GM19397 (cell line): ENCODE measurements around the gene C2CD4D.
"Not testable (repeated sequence)": the region's sequence is repeated elsewhere in the genome, so short reads cannot be mapped to it uniquely, and the experiment has no call there.

Experiments used
- ATAC-seq: cut with Tn5 transposase; IDR thresholded peaks from one replicate; pipeline ENCODE4 v1.9.1; 2021; ENCODE audit warnings: mild to moderate bottlenecking, moderate library complexity; ENCODE audit not compliant: unreplicated experiment

Gene C2CD4D

DNA sequence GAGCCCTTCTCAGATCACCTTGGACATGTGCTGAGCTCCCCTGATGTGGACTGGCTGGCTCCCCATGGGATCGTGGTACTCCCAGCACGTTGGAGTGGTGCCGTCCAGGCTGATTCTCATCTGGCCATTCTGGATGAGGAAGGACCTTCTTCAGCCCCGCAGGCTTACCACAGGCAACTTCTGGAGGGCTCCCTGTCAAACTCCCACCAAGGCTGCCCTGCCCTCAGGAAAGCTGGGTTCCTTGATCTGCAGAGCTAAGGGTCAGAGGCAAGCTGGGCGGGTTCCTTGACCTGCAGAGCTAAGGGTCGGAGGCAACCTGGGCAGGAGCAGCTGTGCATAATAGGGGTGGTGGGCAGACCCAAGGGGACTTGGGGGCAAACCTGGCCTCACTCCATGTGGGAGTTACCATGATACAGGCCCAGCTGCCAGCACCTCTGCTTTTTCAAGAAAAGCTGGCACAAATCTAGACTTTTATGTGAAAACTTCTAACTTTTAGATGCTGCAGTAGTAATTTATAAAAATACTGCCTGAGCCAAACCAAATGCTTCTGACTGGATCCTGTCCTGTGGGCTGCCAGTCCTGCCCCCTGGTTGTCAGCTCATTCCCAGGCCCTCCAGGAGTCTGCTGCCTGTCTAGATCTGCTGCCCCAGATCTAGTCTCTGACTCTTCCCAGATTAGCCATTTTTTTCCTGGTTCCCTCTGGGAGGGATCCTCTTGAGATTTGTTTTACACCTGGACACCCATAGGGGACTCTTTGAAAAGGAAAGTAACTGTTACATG is 19.5 kb upstream of the C2CD4D start:
- ATAC-seq = no peak

DNA sequence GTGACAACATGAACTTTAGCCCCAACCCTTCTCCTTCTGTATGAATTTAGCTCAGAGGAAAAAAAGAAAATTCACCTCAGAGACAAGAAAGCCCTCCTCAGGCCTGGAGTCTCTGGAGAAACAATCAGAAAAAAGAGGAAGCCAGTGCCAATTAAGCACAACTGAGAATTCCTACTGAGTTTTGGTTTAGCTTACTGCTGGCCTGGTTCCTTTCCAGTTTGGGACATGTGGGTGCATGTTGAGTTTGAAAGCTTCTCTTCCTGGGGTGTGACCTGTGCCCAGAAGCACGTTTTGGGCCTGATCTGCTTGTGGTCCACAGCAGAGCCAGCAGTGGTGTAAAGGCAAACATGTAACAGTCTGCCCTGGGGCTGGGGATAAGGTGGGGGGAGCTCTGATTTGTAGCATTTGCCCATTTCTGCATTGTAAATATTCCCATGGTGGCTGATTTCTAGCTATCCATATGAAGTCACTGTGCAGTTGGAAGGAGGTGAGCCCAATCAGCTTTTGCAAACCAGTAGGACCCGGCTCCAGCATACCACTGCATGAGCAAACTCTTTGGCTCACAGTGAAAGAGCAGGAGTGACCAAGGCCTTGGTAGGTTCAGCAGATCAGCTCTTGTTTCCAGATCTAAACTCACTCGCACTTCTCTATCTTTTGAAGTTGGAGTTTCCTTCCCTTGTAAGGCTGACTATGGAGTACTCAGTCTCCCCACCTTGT is 18.6 kb upstream of the C2CD4D start:
- ATAC-seq = no peak

DNA sequence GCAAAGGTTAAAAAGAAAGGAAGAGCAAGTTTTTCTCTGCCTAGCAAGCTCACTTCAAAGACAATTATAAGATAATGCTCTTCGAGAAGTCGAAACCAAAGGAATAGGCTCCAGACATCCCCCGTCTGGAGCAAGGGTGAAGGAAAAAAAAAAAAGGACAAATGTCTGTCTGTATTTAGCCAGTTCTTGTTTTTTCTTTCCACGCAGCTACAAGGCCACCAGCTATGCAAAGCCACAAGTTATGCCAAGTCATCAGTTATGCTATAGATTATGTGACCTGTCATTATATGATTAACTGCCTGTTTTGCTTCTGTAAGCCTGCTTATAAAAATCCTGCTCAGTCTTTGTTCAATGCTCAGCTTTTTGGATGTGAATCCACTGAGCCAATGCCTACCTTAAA is 16.3 kb upstream of the C2CD4D start:
- ATAC-seq = no peak

DNA sequence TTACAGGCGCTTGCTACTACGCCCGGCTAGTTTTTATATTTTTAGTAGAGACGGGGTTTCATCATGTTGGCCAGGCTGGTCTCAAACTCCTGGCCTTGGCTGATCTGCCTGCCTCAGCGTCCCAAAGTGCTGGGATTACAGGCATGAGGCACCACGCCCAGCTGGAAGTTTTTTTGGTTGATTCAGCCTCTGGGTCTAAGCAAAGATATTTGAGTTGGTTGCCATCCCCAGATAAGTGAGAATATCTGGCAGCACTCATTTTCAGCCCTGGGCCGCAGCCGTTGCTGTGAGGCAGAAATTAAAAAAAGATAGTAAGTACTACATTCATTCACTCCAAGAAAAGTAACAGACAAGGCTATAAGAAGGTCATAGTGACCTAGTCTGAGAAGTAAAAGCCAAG is 15.9 kb upstream of the C2CD4D start:
- not testable (repeated sequence) for ATAC-seq

DNA sequence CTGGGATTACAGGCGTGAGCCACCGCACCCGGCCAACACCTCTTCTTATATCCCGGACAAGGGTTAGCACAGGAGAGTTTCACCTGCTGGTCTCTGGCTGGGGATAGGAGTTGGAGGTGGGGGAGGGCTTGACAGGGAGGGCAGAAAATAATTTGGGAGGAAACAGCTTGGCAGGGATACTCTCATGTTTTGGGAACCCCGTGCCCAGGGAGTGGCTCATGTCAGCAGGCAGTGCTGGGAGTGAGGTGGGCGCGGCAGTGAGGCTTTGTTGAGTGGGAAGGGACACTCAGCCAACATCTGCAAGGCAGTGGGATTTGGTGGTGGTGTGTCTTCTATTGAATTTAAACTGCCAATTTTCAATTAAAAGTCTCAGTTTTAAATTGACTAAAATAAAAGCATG is 15.0 kb upstream of the C2CD4D start:
- ATAC-seq = no peak

DNA sequence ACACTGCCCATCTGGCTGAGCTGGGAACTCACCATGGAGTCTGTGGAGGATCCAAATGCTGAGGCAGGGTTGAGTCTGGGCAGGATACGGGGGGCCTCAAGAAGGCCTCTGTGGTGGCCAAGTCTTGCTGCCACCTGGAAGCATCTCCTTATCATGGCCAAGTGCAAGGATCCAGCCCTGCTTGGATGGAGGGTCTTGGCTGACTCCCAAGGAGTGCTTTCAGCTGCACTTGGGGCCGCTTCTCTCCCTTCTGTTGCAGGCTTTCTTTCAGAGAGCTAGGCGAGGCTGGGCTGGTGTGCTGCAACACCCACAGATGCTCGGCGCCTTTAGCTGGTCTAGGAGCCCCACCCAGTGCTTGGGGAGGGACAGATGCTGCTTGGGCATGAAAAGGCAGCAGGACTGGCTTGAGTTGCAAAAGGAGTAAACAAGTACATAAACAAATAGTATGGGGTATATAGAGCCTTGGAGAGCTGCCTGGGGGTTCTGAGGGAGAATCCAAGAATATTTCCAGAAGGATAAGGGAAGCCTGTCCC is 13.9 kb upstream of the C2CD4D start, which contains the start of gene THEM5:
TSS of gene THEM5 (minus strand) at position 302 of the 533 bp plus-strand sequence. CDS start at position 155, 147 bp downstream.
- no peak for ATAC-seq

DNA sequence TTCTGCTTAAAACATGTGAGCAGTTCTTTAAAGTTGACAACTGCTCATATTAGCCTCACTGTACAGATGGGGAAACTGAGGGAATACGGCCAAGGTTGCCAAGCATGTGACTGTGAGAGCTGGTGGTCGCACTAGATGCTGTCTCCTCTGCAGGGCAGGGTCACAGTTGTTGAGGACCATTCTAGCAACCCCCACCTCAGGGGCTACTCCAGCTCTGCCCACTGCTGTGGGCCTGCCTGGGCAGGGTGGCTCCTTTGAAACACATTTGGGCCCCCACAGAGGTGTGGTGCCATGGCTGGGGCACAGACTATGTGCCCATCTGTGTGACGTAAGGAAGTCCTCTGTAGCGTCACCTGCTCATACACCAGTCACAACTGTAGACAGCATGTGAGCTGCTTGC is 13.1 kb upstream of the C2CD4D start:
- ATAC-seq = no peak

DNA sequence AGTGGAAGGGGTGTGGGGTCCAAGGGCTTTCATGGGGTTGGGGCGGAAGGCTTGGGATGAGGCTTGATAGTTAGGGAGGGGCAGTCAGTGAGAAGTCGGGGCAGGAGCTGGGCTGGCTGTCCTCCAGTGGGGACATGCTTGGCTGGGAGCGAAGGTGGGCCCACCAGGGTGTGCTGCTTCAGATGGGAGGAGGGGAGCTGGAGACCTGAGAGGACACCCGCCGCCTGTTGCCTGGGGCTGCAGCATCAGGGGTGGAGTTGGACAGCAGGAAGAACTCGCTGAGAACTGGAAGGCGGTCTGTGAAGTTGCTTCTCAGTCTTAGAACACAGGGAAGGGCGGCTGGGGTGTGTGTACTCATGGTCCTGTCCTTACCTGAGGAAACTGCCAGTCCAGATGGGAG is 12.3 kb upstream of the C2CD4D start:
- no peak for ATAC-seq

DNA sequence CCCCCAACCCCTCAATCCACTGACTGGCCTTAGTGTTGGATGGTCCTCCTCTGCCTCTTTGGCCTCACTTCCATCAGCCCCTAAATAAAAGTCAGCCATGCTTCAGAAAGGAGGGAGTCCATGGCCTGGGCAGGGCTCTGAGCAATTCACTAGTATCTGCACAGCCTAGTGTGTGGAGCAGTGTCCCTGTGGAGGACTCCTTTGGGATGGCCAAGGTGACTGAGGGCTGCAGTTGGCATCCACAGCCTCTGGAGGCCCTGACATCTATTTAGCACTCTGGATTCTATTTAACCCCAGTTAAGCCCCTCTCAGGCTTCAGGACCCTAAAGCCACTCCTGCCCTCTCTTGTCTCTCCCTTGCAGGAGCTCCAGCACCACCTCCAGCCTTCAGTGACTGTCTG is 10.3 kb upstream of the C2CD4D start:
- ATAC-seq = no peak

DNA sequence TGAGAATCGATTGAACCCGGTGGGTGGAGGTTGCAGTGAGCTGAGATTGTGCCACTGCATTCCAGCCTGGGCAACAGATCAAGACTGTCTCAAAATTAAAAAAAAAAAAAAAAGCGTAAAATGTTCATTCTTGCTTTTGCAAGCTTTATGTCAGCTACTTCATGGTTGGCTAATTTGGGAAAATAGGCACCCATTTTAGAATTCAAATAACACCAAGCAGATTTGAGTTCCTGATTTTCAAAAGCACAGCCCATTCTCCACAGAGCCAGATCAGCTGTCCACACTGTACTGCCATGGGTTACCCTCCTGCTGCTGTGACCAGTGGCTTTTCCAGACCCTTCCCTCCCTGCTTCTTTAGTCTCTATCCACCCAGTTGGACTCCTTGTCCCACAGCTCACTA is 9.5 kb upstream of the C2CD4D start:
- no peak for ATAC-seq

DNA sequence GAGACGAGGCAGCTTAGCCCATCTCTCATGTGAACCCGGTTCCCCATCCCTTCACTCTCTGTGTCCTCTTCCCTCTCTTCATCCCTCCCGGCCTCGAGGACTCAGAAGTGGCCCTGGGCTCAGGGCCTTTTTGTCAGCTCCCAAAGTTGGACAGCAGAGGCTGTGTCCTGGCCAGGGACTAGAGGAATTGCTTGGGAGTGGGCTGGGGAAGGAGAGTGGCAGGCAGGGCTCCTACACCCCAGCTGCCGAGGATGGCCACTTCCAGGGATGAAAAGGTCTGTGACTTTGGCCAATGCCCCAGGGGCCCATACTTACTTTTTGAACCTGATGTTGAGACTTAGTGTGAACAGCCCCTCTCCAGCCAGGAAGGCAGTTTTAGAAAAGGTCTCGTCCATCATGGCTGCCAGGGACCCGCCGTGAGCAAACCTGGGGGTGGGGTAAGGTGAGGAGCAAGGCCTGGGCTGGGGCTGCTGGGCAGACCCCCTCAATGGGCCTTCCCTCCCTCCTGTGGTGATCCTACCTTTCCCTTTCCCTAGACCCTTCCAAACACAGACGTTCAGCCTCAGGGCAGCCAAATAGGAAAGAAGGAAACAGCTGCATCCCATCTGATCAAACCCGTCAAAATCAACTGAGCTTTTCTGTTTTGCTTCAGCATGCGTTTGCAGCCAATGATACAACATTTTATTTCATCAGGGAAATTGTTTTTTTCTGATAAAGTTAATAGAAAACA is 8.4 kb upstream of the C2CD4D start:
- ATAC-seq = no peak

DNA sequence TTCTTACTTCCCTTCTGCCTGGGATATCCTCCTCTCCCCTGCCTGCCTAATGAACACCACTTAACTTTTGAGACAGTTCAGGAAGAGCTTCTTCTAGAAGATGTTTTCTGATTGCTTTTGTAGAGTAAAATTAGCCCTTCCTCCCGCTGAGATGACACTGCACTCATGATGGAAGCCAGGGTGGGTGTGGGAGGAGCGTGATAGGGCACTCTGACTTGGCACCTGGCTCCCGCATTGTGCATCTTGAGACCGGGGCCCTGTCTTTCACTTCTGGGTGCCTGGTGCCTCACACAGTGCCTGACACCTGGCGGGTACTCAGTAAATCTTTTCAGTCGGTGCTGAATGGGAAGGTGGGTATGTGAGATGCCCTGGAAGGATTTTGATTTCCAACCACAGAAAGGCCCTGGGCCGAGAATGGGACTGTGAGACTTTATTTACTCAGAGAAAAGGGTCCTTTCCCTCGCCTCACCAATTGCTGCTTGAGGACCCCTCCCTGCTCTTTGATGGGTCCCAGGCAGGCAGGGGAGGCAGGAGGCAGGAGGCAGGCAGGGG is 7.1 kb upstream of the C2CD4D start:
- no peak for ATAC-seq

DNA sequence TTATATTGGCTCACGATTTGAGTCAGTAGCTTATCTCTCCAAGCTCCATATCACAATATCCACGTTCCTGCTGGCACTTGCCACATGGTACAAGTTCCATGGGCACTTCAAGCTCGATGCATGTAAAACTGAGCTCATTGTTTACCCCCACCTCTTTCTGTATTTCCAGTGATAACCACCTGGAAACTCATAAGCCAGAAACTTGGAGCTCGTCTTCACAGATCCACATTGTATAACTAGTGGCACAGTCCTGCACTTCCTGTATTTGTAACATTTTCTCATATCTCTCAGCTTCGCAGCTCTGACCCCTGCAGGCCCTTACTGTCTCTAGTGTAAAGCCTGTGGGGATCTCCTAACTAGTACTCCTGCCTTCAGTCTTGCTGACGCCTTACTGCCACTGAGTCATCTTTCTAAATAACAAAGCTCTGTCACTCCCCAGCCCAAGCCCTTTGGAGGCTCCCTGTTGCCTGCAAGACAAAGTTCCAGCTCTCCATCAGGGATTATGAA is 6.5 kb upstream of the C2CD4D start:
- no peak for ATAC-seq

DNA sequence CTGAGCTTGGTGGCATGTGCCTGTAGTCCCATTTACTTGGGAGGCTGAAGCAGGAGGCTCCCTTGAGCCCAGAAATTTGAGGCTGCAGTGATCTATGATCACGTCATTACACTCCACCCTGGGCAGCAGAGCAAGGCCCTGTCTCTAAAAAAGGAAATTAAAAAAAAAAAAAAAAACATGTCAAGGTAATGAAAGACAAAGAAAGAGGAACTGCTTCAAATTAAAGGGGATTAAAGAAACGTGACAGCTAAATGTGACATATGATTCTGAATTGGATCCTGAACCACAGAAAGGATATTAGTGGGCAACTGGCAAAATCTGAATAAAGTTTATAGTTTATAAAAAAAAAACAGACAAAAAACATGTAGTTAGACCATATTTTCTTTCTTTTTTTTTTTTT is 3.8 kb upstream of the C2CD4D start:
- no peak for ATAC-seq

DNA sequence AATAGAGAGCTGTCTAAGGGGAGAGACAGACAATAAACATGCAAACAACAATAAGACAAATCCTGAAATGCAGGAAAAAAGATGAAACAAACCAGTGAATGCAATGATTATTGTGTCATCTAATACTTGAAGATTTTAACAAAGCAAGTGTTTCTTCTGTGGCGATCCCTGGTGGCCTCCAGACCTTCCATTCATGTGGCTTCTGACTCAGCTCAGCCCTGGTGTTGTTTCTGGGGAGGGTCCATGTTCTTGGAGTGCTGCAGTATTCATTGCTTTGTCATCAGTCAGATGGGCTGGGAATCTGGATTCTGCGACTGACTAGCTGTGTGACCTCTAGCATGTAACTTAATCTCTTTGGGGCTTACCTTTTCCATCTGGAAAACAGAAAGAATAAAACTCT is 1.5 kb upstream of the C2CD4D start:
- no peak for ATAC-seq

DNA sequence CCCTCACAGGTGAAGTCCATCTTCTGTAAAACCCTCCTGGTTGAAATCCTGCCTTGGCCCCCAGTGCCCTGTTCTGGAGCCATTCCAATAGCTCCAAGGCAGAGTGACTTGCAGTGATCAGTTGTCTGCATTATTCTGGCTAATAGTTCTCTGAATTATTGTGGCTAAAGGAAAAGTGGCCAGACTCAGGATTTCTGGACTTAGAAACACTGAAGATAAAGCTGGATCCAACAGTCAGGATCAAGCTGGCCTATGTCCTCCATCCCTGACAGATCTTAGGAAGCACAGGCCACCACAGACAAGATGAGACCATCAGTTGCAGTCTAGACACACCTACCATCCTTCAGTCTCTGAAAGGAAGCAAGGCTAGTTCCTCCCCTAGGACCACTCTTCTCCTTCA is 801 bp upstream of the C2CD4D start:
- no peak for ATAC-seq

DNA sequence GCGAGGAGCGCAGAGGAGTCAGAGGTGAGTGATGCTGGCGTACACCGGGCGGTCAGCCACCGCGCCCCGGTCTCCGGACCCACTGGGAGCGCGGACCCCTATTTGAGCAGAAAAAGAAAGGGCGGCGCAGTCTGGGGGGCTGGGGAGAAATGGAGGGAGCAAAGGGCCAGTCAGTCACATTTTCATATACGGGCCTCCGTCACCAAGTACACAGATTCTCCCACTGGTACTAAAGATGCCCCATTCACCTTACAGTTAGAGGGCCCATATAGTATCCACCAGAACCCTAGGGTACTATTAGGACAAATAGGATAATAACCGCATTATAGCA is 573 bp downstream of the C2CD4D start:
- ATAC-seq = no peak

DNA sequence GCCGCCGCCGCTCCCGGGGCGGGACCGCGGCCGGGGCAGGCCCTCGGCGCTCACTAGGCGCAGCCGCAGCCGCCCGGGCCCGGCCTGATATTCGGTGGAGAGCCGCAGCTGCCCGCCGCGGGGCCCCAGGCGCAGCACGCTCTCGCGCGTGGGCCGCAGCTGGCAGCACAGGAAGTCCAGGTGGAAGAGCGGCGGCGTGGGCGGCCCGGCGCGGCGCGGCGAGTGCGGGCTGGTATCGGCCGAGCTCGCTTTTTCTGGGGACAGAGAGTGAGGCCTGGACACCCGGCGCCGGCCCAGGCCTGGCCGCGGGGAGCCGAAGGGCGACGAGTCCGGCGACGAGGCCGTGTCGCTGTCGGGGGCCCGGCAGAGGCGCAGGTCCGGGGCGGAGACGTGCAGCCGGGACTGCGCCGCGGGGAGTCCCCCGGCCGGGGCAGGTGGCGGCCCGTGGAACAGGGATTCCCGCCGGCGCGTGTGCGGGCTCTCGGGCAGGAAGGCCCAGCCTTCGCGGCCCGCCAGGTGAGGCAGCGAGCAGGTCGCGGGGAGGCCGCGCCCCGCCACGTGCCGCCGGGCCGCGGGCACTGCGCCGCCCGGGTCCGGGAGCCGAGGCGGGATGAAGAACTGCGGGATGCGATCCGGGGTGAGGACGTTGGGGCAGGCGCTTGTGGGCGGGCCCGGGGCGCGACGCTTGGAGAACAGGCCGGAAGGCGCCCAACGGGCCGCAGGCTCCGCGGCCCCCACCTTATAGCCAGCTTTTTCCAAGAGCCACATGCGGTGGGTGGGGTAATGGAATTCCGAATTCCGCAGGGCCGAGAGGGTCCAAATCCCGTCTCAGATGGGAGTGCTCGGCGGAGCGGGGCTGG is 1.2 kb downstream of the C2CD4D start:
- ATAC-seq = no peak

DNA sequence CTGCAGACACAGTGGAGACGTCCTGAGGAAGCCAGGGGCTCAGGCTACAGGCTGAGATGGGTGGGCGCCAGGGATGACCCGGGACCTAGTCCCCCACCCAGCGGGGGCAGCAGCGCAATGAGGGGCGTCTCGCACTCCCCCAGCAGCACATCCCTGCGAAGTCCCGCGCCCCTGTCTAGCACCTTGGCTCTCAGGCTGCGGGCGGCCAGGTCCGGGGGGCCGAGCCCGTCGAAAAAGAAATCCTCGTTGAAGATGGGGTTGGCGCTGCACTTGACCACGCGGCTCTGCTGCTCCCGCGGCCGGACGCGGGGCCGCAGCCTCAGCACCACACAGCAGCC is 1.8 kb downstream of the C2CD4D start:
- ATAC-seq = no peak

DNA sequence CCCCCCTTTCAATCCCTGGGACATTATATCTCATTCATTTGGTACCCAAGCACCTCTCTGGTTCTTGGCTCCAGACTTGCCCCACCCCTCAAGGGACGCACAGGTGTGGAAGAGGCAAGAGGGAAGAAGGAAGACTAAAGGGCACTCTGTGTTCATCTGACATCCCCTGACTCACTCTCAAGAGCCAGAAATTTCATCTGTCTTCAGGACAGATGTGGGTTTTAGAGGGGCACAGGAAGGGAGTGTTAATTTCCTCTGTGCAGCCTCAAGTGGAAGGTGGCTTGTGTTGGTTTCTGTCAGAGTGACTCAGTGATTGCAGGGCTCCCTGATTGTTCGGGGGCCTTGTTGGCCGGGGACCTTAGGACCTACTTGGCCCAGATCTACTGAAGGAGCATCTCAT is 2.4 kb downstream of the C2CD4D start:
- ATAC-seq = no peak
